ENCODE data around the gene FOXS1. TPM values are rescaled to one million over a fixed set of nuclear protein-coding genes. Genes with fewer than 3 reads are reported as not detected.

FOXS1 gene
- total RNA-seq, 1 donor from 2014 or later = not detected

DNA sequence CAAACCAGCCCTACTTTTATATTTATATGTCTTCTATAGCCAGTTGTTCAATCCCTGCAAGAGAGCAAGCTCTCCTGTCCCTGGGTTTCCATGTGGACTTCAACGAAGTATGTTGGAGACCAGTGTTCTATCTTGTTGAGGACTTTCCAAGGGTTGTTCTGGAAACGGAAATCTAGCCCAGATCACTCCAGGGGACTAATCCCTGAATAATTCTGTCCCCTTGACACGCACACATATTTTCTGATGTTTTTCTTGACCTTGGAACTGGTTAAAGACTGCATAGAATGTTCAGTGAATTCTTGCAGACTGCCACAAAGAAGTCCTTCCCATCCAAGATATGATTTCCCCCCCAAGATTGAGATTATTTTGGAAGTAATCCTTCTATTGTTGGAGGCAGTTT, 35.7 kb downstream of the FOXS1 start:
- no peak for DNase-seq (ENCODE audit: low read depth)
- H3K4me3 ChIP-seq (ENCODE audit: low read depth, low read length) = no peak overlapping the region

DNA sequence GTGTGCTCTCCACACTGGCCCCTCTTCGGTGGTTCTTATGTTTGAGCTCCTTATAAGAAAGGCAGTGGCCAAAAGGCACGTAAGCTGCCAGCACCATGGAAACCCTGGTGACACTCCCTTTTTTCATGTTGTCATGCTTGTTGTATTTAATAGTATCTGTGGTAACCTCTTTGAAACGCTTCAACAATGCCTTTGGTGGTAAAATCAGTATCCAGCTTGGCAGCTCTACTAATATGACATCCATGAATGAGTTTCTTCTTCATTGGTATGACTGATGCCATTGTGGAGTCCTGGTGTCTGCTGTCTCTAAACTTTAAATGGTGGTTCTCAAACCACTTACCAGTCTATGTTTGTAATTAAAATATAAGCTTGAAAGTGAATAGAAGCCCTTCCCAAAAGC, 36.9 kb downstream of the FOXS1 start:
- no peak for DNase-seq (ENCODE audit: low read depth)
- TF ChIP-seq, protein P1, sequence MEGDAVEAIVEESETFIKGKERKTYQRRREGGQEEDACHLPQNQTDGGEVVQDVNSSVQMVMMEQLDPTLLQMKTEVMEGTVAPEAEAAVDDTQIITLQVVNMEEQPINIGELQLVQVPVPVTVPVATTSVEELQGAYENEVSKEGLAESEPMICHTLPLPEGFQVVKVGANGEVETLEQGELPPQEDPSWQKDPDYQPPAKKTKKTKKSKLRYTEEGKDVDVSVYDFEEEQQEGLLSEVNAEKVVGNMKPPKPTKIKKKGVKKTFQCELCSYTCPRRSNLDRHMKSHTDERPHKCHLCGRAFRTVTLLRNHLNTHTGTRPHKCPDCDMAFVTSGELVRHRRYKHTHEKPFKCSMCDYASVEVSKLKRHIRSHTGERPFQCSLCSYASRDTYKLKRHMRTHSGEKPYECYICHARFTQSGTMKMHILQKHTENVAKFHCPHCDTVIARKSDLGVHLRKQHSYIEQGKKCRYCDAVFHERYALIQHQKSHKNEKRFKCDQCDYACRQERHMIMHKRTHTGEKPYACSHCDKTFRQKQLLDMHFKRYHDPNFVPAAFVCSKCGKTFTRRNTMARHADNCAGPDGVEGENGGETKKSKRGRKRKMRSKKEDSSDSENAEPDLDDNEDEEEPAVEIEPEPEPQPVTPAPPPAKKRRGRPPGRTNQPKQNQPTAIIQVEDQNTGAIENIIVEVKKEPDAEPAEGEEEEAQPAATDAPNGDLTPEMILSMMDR (conservative IDR thresholded peaks at IDR 0.05; ENCODE audit: low read depth, low read length) = no peak
- no peak overlapping the region for H3K4me3 ChIP-seq (ENCODE audit: low read depth, low read length)

More for the DNA sequence above, 35.7 kb downstream of the FOXS1 start:
- TF ChIP-seq, protein P1 (conservative IDR thresholded peaks at IDR 0.05; ENCODE audit: low read depth, low read length) = no peak

DNA sequence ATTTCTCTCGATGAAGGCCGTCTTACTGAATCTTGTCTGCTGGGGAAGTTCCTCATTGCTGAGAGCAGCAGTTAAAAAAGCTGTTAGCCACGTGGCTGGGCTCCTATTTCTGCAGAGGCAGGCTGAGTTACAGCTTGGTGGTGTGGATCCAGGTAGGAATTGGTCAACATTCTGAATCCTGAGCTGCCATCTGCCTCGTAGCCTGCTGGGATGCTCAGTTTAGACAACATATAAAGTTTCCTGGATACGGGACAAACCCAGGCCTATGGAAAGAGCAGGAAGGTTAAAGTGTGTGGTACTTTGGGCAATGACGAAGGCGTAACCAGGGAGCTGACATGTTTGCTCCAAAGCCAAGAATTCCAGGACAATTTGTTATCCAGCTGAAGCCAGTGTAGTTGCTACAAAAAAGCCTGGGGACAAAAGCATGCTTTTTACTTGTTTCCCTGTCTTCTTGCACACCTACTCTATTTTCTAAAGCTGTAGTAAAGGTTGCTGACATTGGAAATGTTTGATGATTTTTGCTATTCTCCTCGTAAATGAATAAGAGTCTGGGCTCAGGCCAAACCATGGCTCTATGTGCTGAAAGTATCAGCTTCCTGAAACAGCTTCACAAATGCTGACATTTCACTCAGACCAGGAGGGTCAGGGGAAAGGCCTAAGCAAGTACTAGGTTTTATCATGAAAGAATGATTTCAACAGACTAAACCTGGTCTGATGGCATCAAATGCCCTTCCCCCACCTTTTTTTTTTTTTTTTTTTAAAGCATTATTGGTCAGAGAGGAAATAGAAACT, 38.6 kb downstream of the FOXS1 start:
- DNase-seq (ENCODE audit: low read depth) = no peak
- TF ChIP-seq, protein P1 (conservative IDR thresholded peaks at IDR 0.05; ENCODE audit: low read depth, low read length) = no peak

DNA sequence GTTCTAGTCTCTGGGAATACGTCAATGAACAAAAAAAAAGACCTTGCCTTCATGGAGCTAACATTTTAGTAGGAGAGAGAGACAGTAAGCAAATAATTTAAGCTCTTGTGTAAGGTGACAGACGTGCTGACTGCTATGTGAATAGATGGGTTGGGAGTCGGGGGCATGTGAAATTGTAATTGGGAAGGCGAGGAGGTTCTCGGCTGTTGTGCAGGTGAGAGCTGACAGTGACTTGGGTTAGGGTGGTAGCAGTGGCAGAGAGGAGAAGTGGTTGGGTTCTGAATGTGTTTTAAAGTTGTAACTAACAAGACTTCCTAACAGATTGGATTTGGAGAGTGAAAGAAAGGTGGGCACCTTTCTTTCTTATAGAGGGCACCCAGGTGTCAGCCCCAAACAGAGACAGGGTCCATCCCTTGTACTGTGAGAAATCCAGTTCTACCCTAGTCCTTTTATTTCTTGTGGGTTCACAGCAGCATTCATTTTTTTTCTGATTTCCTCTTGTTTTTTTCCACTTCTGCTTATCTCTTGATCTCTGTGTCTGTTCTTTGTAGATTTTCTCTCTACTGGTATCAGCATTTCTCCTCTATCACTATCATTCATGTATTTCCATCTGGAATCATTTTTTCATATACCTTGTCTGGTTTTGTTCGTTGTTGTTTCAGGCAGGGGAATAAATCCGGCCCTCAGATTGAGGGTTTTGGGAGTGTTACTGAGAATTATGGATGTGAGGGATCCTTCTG, 41.7 kb downstream of the FOXS1 start:
- TF ChIP-seq, protein P1 (conservative IDR thresholded peaks at IDR 0.05; ENCODE audit: low read depth, low read length) = no peak
- DNase-seq (ENCODE audit: low read depth) = no peak
- H3K4me3 ChIP-seq (ENCODE audit: low read depth, low read length) = no peak overlapping the region

More for the DNA sequence above, 38.6 kb downstream of the FOXS1 start:
- H3K4me3 ChIP-seq (ENCODE audit: low read depth, low read length) = no peak overlapping the region

DNA sequence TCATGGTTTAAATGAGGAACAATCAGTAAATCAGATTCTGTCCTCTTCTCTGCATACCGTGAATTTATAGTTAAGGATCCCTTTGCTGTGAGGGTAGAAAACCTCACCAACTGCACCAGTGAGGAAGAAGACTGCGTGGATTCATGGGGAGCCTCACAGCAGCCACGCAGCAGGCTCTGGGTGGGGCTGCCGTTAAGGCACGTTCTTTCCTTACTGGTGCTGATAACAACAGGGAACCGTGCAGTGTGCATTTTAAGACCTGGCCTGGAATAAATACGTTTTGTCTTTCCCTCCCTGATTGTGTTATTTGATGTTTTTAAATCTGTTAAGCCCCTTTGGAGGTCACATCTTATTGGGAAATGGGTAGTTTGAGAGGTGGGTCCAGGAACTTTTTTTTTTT, 43.9 kb downstream of the FOXS1 start:
- DNase-seq (ENCODE audit: low read depth) = no peak
- TF ChIP-seq, protein P1 (conservative IDR thresholded peaks at IDR 0.05; ENCODE audit: low read depth, low read length) = no peak
- H3K4me3 ChIP-seq (ENCODE audit: low read depth, low read length) = no peak overlapping the region

DNA sequence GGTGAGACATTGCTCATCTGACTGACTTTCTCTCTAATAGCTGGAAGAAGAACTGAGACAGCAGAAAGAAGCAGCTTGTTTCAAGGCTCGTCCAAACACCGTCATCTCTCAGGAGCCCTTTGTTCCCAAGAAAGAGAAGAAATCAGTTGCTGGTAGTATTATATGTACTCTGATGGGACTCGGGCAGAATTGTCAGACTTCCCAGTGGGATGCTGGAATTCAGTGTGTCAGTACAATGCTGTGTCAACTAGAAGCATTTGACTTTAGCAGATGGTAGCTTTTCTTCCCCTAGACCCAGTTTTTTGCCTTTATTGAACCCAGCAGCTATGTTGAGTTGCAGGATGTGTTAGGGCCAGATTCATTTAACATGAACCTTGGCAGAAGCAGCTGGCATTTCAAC, 48.0 kb downstream of the FOXS1 start:
- no peak overlapping the region for H3K4me3 ChIP-seq (ENCODE audit: low read depth, low read length)
- TF ChIP-seq, protein P1 (conservative IDR thresholded peaks at IDR 0.05; ENCODE audit: low read depth, low read length) = no peak
- DNase-seq (ENCODE audit: low read depth) = no peak

Other genes starting within 250 kb of the FOXS1 start
- 237 and 302 TPM in 2 replicates for gene ID1, start 240.3 kb downstream of the FOXS1 start, total RNA-seq
- gene COX4I2, start 207.7 kb downstream of the FOXS1 start, total RNA-seq = not detected in 2 replicates
- 197 and 209 TPM in 2 replicates for gene BCL2L1, start 122.7 kb downstream of the FOXS1 start, total RNA-seq
- gene TPX2, start 106.3 kb downstream of the FOXS1 start, total RNA-seq = 126 and 147 TPM in 2 replicates
- under 0.01 TPM in 1 of 2 replicates, not detected in the other for gene MYLK2, start 26.2 kb downstream of the FOXS1 start, total RNA-seq
- not detected in 2 replicates for gene DUSP15, start 24.9 kb upstream of the FOXS1 start, total RNA-seq
- gene TTLL9, start 25.0 kb upstream of the FOXS1 start, total RNA-seq = not detected in 2 replicates
- 16.5 and 17.8 TPM in 2 replicates for gene PDRG1, start 106.4 kb upstream of the FOXS1 start, total RNA-seq
- under 0.01 and 0.17 TPM in 2 replicates for gene XKR7, start 122.5 kb upstream of the FOXS1 start, total RNA-seq
- gene CCM2L, start 164.8 kb upstream of the FOXS1 start, total RNA-seq = not detected in 2 replicates
- not detected in 2 replicates for gene HCK, start 206.6 kb upstream of the FOXS1 start, total RNA-seq